Liver (tissue), 9 donors: ENCODE results near the gene MTHFSD. TPM values are rescaled to one million over a fixed set of nuclear protein-coding genes. Genes with fewer than 3 reads are reported as not detected.

Experiments used
- DNase-seq: peaks from one replicate; pipeline ENCODE4 v3.0.0-alpha.2; 2017; ENCODE audit warnings: low spot score
- H3K27ac ChIP-seq, 2 donors: one replicate each; pipeline ENCODE4 v1.7.0; 2013; ENCODE audit warnings: inconsistent platforms in 2 of 2, low read length in 2 of 2, control low read depth in 1 of 2, low read depth in 1 of 2, mild to moderate bottlenecking in 1 of 2
- H3K27me3 ChIP-seq, 4 donors: one replicate each; pipeline versions ENCODE4 v1.6.1 to v1.7.0; 2013; ENCODE audit warnings: low read length in 3 of 4, inconsistent platforms in 1 of 4, mild to moderate bottlenecking in 1 of 4, moderate library complexity in 1 of 4; ENCODE audit not compliant: control insufficient read depth in 4 of 4, insufficient read depth in 4 of 4
- H3K36me3 ChIP-seq, 4 donors: one replicate each; pipeline versions ENCODE4 v1.6.1 to v1.7.0; 2013; ENCODE audit warnings: low read length in 3 of 4, mild to moderate bottlenecking in 3 of 4, low read depth in 1 of 4, moderate library complexity in 1 of 4; ENCODE audit not compliant: control insufficient read depth in 4 of 4, insufficient read depth in 3 of 4
- H3K4me1 ChIP-seq, 4 donors: one replicate each; pipeline versions ENCODE4 v1.6.1 to v1.7.0; 2013; ENCODE audit warnings: low read length in 3 of 4, mild to moderate bottlenecking in 3 of 4, moderate library complexity in 1 of 4; ENCODE audit not compliant: control insufficient read depth in 4 of 4, insufficient read depth in 4 of 4
- H3K4me3 ChIP-seq, 3 donors: one replicate each; pipeline versions ENCODE4 v1.6.1 to v1.7.0; 2013; ENCODE audit warnings: low read length in 3 of 3, control low read depth in 1 of 3, low read depth in 1 of 3, mild to moderate bottlenecking in 1 of 3
- H3K9ac ChIP-seq, 2 donors: one replicate each; pipeline ENCODE4 v1.7.0; 2013; ENCODE audit warnings: low read length in 2 of 2, mild to moderate bottlenecking in 2 of 2, moderate library complexity in 2 of 2, control low read depth in 1 of 2, low read depth in 1 of 2
- H3K9me3 ChIP-seq, 4 donors: one replicate each; pipeline versions ENCODE4 v1.6.1 to v1.7.0; 2013; ENCODE audit warnings: low read length in 3 of 4; ENCODE audit not compliant: control insufficient read depth in 4 of 4
- EGR1 ChIP-seq, 2 donors: IDR thresholded peaks; 2 replicates each; pipeline ENCODE4 v1.6.1; 2016 to 2018; ENCODE audit warnings: antibody characterized with exemption in 2 of 2, low read depth in 2 of 2
- FOXA1 ChIP-seq: IDR thresholded peaks from 2 replicates; pipeline ENCODE4 v1.6.1; 2016; ENCODE audit warnings: antibody characterized with exemption
- FOXA2 ChIP-seq: IDR thresholded peaks from 2 replicates; pipeline ENCODE4 v1.6.1; 2016; ENCODE audit warnings: antibody characterized with exemption
- GABPA ChIP-seq, 2 donors: IDR thresholded peaks in 1 of 2; conservative IDR thresholded peaks in 1 of 2; 2 replicates each; pipeline ENCODE4 v1.6.1; 2016; ENCODE audit warnings: antibody characterized with exemption in 2 of 2, mild to moderate bottlenecking in 1 of 2, moderate library complexity in 1 of 2
- HNF4A ChIP-seq, 2 donors: conservative IDR thresholded peaks; 2 replicates each; pipeline ENCODE4 v1.6.1; 2016; ENCODE audit warnings: antibody characterized with exemption in 2 of 2, mild to moderate bottlenecking in 2 of 2
- HNF4G ChIP-seq: IDR thresholded peaks from 2 replicates; pipeline ENCODE4 v1.6.1; 2016; ENCODE audit warnings: antibody characterized with exemption
- JUND ChIP-seq, 2 donors: IDR thresholded peaks; 2 replicates each; pipeline ENCODE4 v1.6.1; 2016; ENCODE audit warnings: antibody characterized with exemption in 2 of 2
- NR2F2 ChIP-seq: IDR thresholded peaks from 2 replicates; pipeline ENCODE4 v1.6.1; 2016; ENCODE audit warnings: antibody characterized with exemption
- RAD21 ChIP-seq, 2 donors: IDR thresholded peaks; 2 replicates each; pipeline ENCODE4 v1.6.1; 2016; ENCODE audit warnings: antibody characterized with exemption in 2 of 2, mild to moderate bottlenecking in 2 of 2
- RXRA ChIP-seq, 2 donors: IDR thresholded peaks; 2 replicates each; pipeline ENCODE4 v1.6.1; 2017 to 2018; ENCODE audit warnings: antibody characterized with exemption in 2 of 2, mild to moderate bottlenecking in 1 of 2
- SP1 ChIP-seq: IDR thresholded peaks from 2 replicates; pipeline ENCODE4 v1.6.1; 2018; ENCODE audit warnings: antibody characterized with exemption, mild to moderate bottlenecking
- TAF1 ChIP-seq: conservative IDR thresholded peaks from 2 replicates; pipeline ENCODE4 v1.6.1; 2016; ENCODE audit warnings: antibody characterized with exemption, mild to moderate bottlenecking
- YY1 ChIP-seq: IDR thresholded peaks from 2 replicates; pipeline ENCODE4 v1.6.1; 2016; ENCODE audit warnings: antibody characterized with exemption, mild to moderate bottlenecking
- WGBS: extraction: QIAGEN DNeasy Blood & Tissue Kit; methylation state at CpG from one replicate; pipeline ENCODE4 v1.1.7; 2013; 5-methylcytosine and 5-hydroxymethylcytosine counted together
- polyA plus RNA-seq, 2 donors: library from polyadenylated mRNA; stranded (reverse) in 1 of 2; unstranded in 1 of 2; fragments of 200-250 nt in 1 of 2; fragments of >200 nt in 1 of 2; fragmentation: Nextera tagmentation in 1 of 2; extraction: Ambion mirVana in 1 of 2; gene quantifications; one replicate each; pipeline versions ENCODE4 v1.2.1 to v1.2.3, GENCODE V29; 2013 to 2015
- total RNA-seq, 2 donors: library from RNA; depleted of rRNA; stranded (reverse); fragments of >200 nt; gene quantifications; one replicate each; pipeline ENCODE4 v1.2.3, GENCODE V29; 2014
- TF ChIP-seq, protein P1 (sequence below): fragments of 150-350 bp; IDR thresholded peaks from 2 replicates; pipeline ENCODE4 v1.5.1; 2017; ENCODE audit warnings: improper control_type of control experiment, low read depth, low read length; ENCODE audit not compliant: missing input control
- TF ChIP-seq, protein P2 (sequence below): IDR thresholded peaks from 2 replicates; pipeline ENCODE4 v1.6.1; 2016; ENCODE audit warnings: antibody characterized with exemption, mild to moderate bottlenecking
- TF ChIP-seq, protein P3 (sequence below): IDR thresholded peaks from 2 replicates; pipeline ENCODE4 v1.6.1; 2016; ENCODE audit warnings: antibody characterized with exemption
- TF ChIP-seq, protein P4 (sequence below): IDR thresholded peaks from 2 replicates; pipeline ENCODE4 v1.6.1; 2016; ENCODE audit warnings: antibody characterized with exemption
- donor health status: healthy.
- donor health status: healthy.
- donor health status: healthy.
- donor health status: healthy.
- donor health status: healthy.

Gene MTHFSD
- total and polyA plus RNA-seq, 4 donors, result 4.6 to 8.1 (median 6.5) TPM

DNA sequence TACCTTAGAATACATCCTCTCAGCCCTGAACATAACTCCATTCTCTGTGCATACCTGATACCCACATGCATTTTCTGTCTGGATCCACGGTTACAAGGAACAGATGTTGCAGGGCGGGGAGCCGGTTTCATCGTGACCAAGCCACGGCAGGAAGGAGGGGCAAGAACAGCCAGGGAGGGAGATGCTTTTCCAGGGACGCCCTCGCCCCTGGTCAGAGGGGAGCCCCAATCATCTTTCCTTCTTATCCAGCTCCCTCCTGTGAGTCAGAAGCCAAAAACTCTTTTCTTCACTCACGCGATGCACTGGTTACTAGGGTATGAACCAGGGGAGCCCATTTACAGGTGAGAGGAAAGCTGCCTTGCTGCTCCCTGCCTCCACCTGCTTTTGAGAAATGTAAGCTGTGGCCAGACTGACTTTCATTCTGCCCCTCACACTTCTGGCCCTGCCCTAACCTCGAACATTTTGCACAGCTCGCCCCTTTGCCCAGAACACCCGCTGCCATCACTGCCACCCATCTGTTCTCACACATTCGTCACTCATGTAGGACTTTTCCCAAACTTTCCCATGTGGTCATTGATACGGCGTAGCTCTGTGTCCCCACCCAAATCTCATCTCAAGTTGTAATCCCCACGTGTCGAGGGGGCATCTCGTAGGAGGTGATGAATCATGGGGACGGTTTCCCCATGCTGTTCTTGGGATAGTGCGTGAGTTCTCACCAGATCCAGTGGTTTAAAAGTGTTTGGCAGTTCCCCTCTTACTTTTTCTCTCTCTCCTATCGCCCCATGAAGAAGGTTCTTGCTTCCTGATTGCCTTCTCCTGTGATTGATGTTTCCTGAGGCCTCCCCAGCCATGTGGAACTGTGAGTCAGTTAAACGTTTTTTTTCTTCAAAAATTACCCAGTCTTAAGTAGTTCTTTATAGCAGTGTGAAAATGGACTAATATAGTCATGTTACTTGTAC, 43.9 kb upstream of the MTHFSD start:
- H3K9ac ChIP-seq, result no peak overlapping the region
- 65% methylated on average over 22 of the region's 22 CpGs for WGBS
- H3K27me3 ChIP-seq, result peaks cover 0 to 4% (median 0%) of the 10 kb centered on the region in 4 donors
- no peak overlapping the region for H3K4me3 ChIP-seq
- H3K36me3 ChIP-seq, result no peaks in the 10 kb centered on the region
- H3K4me1 ChIP-seq, result no peaks in the 10 kb centered on the region
- H3K27ac ChIP-seq, result no peak overlapping the region
- no peak for DNase-seq
- H3K9me3 ChIP-seq, result no peaks in the 10 kb centered on the region
- TF ChIP-seq GABPA (IDR thresholded peaks at IDR 0.05 in 1 of 2, conservative IDR thresholded peaks at IDR 0.05 in 1 of 2), result no peak

DNA sequence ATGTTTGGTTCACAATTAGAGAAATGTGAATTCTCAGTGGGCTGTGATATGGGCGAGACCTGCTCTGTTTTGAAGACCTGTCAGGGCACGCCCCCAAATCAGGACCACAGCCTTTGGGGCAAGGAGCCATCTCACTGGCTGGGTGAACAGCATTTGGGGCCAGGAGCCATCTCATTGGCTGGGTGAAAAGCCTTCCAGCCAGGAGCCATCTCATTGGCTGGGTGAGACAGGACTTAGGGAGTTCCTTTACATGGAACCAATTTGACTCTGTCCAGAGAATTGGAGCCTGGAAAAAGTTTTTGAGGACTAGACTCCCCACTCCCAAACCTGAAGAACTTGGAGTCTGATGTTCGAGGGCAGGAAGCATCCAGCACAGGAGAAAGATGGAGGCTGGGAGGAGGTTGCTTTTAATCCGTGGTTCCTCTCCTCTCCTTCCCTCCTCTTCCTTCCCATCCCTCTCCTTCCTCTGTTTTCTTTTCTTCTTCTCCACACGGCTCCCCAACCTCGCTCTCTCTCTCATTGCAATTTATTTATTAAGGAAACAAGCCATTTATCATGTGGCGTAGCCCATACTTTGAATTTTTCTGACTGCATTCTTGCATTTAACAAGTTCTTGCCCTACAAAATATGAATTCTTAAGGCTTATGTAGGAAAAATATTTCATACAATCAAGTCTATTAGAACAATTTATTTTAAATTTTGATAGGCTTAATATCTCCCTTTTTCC, 43.0 kb upstream of the MTHFSD start:
- H3K4me1 ChIP-seq, result no peaks in the 10 kb centered on the region
- H3K36me3 ChIP-seq, result no peaks in the 10 kb centered on the region
- WGBS, result 57% methylated on average over 7 of the region's 7 CpGs
- H3K4me3 ChIP-seq, result no peak overlapping the region
- TF ChIP-seq TAF1 (no peak), NR2F2 (no peak), SP1 (no peak), HNF4A (conservative IDR thresholded peaks at IDR 0.05) (no peak), GABPA (IDR thresholded peaks at IDR 0.05 in 1 of 2, conservative IDR thresholded peaks at IDR 0.05 in 1 of 2) (no peak), RAD21 (IDR thresholded peaks at IDR 0.05) (no peak), EGR1 (IDR thresholded peaks at IDR 0.05; ENCODE audit: low read depth in 2 of 2) (no peak), FOXA2 (no peak), HNF4G (no peak), RXRA (IDR thresholded peaks at IDR 0.05) (no peak), JUND (IDR thresholded peaks at IDR 0.05) (no peak), FOXA1 (no peak), YY1 (no peak)
- TF ChIP-seq, protein P1, sequence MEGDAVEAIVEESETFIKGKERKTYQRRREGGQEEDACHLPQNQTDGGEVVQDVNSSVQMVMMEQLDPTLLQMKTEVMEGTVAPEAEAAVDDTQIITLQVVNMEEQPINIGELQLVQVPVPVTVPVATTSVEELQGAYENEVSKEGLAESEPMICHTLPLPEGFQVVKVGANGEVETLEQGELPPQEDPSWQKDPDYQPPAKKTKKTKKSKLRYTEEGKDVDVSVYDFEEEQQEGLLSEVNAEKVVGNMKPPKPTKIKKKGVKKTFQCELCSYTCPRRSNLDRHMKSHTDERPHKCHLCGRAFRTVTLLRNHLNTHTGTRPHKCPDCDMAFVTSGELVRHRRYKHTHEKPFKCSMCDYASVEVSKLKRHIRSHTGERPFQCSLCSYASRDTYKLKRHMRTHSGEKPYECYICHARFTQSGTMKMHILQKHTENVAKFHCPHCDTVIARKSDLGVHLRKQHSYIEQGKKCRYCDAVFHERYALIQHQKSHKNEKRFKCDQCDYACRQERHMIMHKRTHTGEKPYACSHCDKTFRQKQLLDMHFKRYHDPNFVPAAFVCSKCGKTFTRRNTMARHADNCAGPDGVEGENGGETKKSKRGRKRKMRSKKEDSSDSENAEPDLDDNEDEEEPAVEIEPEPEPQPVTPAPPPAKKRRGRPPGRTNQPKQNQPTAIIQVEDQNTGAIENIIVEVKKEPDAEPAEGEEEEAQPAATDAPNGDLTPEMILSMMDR, result no peak
- TF ChIP-seq, protein P2, sequence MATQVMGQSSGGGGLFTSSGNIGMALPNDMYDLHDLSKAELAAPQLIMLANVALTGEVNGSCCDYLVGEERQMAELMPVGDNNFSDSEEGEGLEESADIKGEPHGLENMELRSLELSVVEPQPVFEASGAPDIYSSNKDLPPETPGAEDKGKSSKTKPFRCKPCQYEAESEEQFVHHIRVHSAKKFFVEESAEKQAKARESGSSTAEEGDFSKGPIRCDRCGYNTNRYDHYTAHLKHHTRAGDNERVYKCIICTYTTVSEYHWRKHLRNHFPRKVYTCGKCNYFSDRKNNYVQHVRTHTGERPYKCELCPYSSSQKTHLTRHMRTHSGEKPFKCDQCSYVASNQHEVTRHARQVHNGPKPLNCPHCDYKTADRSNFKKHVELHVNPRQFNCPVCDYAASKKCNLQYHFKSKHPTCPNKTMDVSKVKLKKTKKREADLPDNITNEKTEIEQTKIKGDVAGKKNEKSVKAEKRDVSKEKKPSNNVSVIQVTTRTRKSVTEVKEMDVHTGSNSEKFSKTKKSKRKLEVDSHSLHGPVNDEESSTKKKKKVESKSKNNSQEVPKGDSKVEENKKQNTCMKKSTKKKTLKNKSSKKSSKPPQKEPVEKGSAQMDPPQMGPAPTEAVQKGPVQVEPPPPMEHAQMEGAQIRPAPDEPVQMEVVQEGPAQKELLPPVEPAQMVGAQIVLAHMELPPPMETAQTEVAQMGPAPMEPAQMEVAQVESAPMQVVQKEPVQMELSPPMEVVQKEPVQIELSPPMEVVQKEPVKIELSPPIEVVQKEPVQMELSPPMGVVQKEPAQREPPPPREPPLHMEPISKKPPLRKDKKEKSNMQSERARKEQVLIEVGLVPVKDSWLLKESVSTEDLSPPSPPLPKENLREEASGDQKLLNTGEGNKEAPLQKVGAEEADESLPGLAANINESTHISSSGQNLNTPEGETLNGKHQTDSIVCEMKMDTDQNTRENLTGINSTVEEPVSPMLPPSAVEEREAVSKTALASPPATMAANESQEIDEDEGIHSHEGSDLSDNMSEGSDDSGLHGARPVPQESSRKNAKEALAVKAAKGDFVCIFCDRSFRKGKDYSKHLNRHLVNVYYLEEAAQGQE, result no peak
- TF ChIP-seq, protein P3, sequence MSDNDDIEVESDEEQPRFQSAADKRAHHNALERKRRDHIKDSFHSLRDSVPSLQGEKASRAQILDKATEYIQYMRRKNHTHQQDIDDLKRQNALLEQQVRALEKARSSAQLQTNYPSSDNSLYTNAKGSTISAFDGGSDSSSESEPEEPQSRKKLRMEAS, result no peak
- TF ChIP-seq, protein P4, sequence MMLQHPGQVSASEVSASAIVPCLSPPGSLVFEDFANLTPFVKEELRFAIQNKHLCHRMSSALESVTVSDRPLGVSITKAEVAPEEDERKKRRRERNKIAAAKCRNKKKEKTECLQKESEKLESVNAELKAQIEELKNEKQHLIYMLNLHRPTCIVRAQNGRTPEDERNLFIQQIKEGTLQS, result no peak
- no peaks in the 10 kb centered on the region for H3K9me3 ChIP-seq
- no peak overlapping the region for H3K27ac ChIP-seq
- H3K27me3 ChIP-seq, result peaks cover 0 to 8% (median 0%) of the 10 kb centered on the region in 4 donors
- H3K9ac ChIP-seq, result no peak overlapping the region
- DNase-seq, result no peak
